H9 (cell line): ENCODE results near the gene INTS1. TPM values are rescaled to one million over a fixed set of nuclear protein-coding genes. Genes with fewer than 3 reads are reported as not detected.

Source experiments
- DNase-seq: peaks from one replicate; pipeline ENCODE4 v3.0.0-alpha.2; 2017
- H2AFZ ChIP-seq: one replicate; pipeline ENCODE4 v1.6.1; 2013; ENCODE audit warnings: mild to moderate bottlenecking, low read length, control low read depth, moderate library complexity
- H2AK5ac ChIP-seq: 2 replicates; pipeline ENCODE4 v1.6.1; 2013; ENCODE audit warnings: low read length, control low read depth, mixed read lengths; ENCODE audit not compliant: insufficient read length
- H2BK120ac ChIP-seq: one replicate; pipeline ENCODE4 v1.6.1; 2013; ENCODE audit warnings: low read depth, mild to moderate bottlenecking, low read length, control low read depth, inconsistent platforms; ENCODE audit not compliant: poor library complexity, severe bottlenecking
- H2BK12ac ChIP-seq: 2 replicates; pipeline ENCODE4 v1.6.1; 2013; ENCODE audit warnings: low read length, control low read depth, mixed read lengths, low read depth; ENCODE audit not compliant: insufficient read length
- H2BK15ac ChIP-seq: 2 replicates; pipeline ENCODE4 v1.6.1; 2013; ENCODE audit warnings: low read depth, low read length, control low read depth
- H2BK20ac ChIP-seq: one replicate; pipeline ENCODE4 v1.6.1; 2013; ENCODE audit warnings: low read depth, mild to moderate bottlenecking, low read length, control low read depth, inconsistent platforms; ENCODE audit not compliant: poor library complexity, severe bottlenecking
- H2BK5ac ChIP-seq: 2 replicates; pipeline ENCODE4 v1.6.1; 2013; ENCODE audit warnings: low read length, control low read depth, mixed read lengths; ENCODE audit not compliant: insufficient read length
- H3K14ac ChIP-seq: 2 replicates; pipeline ENCODE4 v1.6.1; 2013; ENCODE audit warnings: low read length, control low read depth; ENCODE audit not compliant: insufficient read depth
- H3K18ac ChIP-seq: 2 replicates; pipeline ENCODE4 v1.6.1; 2013; ENCODE audit warnings: low read depth, mild to moderate bottlenecking, mixed read lengths, low read length, control low read depth; ENCODE audit not compliant: insufficient read length
- H3K23ac ChIP-seq: 2 replicates; pipeline ENCODE4 v1.6.1; 2013; ENCODE audit warnings: low read length, control low read depth, mixed read lengths, low read depth; ENCODE audit not compliant: insufficient read length
- H3K23me2 ChIP-seq: 2 replicates; pipeline ENCODE4 v1.6.1; 2013; ENCODE audit warnings: low read depth, mild to moderate bottlenecking, mixed read lengths, low read length, control low read depth; ENCODE audit not compliant: insufficient read length, poor library complexity, severe bottlenecking
- H3K27ac ChIP-seq: 2 replicates; pipeline ENCODE4 v1.5.1; 2013; ENCODE audit warnings: low read length, control low read depth, mixed read lengths, low read depth; ENCODE audit not compliant: insufficient read length
- H3K27me3 ChIP-seq: 2 replicates; pipeline ENCODE4 v1.6.1; 2013; ENCODE audit warnings: low read length, control low read depth, inconsistent platforms; ENCODE audit not compliant: insufficient read depth
- H3K4ac ChIP-seq: 2 replicates; pipeline ENCODE4 v1.6.1; 2013; ENCODE audit warnings: low read depth, mild to moderate bottlenecking, control low read depth, inconsistent platforms, low read length, moderate library complexity
- H3K4me1 ChIP-seq: 2 replicates; pipeline ENCODE4 v1.6.1; 2013; ENCODE audit warnings: low read length, control low read depth, inconsistent platforms; ENCODE audit not compliant: insufficient read depth
- H3K4me2 ChIP-seq: 2 replicates; pipeline ENCODE4 v1.6.1; 2013; ENCODE audit warnings: low read length, control low read depth, mixed read lengths; ENCODE audit not compliant: insufficient read length, insufficient read depth
- H3K56ac ChIP-seq: 2 replicates; pipeline ENCODE4 v1.6.1; 2013; ENCODE audit warnings: low read depth, mild to moderate bottlenecking, mixed read lengths, low read length, control low read depth; ENCODE audit not compliant: insufficient read length
- H3K79me1 ChIP-seq: 2 replicates; pipeline ENCODE4 v1.6.1; 2013; ENCODE audit warnings: low read depth, mild to moderate bottlenecking, moderate library complexity, low read length, control low read depth, inconsistent platforms; ENCODE audit not compliant: insufficient read depth, poor library complexity, severe bottlenecking
- H3K79me2 ChIP-seq: 2 replicates; pipeline ENCODE4 v1.6.1; 2013; ENCODE audit warnings: low read length, control low read depth, inconsistent platforms; ENCODE audit not compliant: insufficient read depth
- H3K9ac ChIP-seq: 2 replicates; pipeline ENCODE4 v1.6.1; 2013; ENCODE audit warnings: low read length, control low read depth, mixed read lengths; ENCODE audit not compliant: insufficient read length; ENCODE audit errors: extremely low read depth
- H3K9me3 ChIP-seq: one replicate; pipeline ENCODE4 v1.6.1; 2013; ENCODE audit warnings: low read depth, low read length, inconsistent platforms; ENCODE audit not compliant: control insufficient read depth
- H3T11ph ChIP-seq: one replicate; pipeline ENCODE4 v1.6.1; 2013; ENCODE audit warnings: mild to moderate bottlenecking, low read length, control low read depth, inconsistent platforms
- H4K20me1 ChIP-seq: one replicate; pipeline ENCODE4 v1.6.1; 2013; ENCODE audit not compliant: control insufficient read depth, insufficient read length, insufficient read depth
- H4K5ac ChIP-seq: 2 replicates; pipeline ENCODE4 v1.6.1; 2013; ENCODE audit warnings: low read depth, mild to moderate bottlenecking, mixed read lengths, low read length, control low read depth; ENCODE audit not compliant: insufficient read length
- H4K8ac ChIP-seq: replicated peaks from 2 replicates; pipeline ENCODE4 v1.6.1; 2013; ENCODE audit warnings: low read length, control low read depth, mixed read lengths, low read depth; ENCODE audit not compliant: insufficient read length
- H4K91ac ChIP-seq: 2 replicates; pipeline ENCODE4 v1.6.1; 2013; ENCODE audit warnings: low read depth, mild to moderate bottlenecking, moderate library complexity, mixed read lengths, low read length, control low read depth; ENCODE audit not compliant: insufficient read length
- H3K27ac Mint-ChIP-seq, 3 experiments: 2 replicates in 2 of 3; 3 replicates in 1 of 3; pipeline ENCODE4 v1.8.0; 2020 to 2021; ENCODE audit warnings: mixed read lengths in 3 of 3, mild to moderate bottlenecking in 1 of 3, moderate library complexity in 1 of 3
- H3K27me3 Mint-ChIP-seq: 2 replicates; pipeline ENCODE4 v1.8.0; 2021; ENCODE audit warnings: low read depth, mild to moderate bottlenecking, moderate library complexity, mixed read lengths
- H3K36me3 Mint-ChIP-seq, 3 experiments: 2 replicates in 2 of 3; 3 replicates in 1 of 3; pipeline ENCODE4 v1.8.0; 2020 to 2021; ENCODE audit warnings: low read depth in 3 of 3, mixed read lengths in 3 of 3; ENCODE audit not compliant: insufficient read depth in 1 of 3
- H3K4me1 Mint-ChIP-seq, 2 experiments: 2 replicates each; pipeline ENCODE4 v1.8.0; 2020; ENCODE audit warnings: mixed read lengths in 2 of 2
- H3K4me3 Mint-ChIP-seq, 2 experiments: 2 replicates in 1 of 2; 3 replicates in 1 of 2; pipeline ENCODE4 v1.8.0; 2020 to 2021; ENCODE audit warnings: mild to moderate bottlenecking in 2 of 2, mixed read lengths in 2 of 2, moderate library complexity in 1 of 2
- H3K9me3 Mint-ChIP-seq, 2 experiments: 2 replicates in 1 of 2; 3 replicates in 1 of 2; pipeline ENCODE4 v1.8.0; 2020; ENCODE audit warnings: mild to moderate bottlenecking in 2 of 2, mixed read lengths in 2 of 2, moderate library complexity in 1 of 2
- CTCF ChIP-seq: fragments of 200-600 bp; sonication (generic); conservative IDR thresholded peaks from 3 replicates; pipeline ENCODE4 v1.8.0; 2021; ENCODE audit warnings: antibody characterized with exemption, mild to moderate bottlenecking
- WGBS: extraction: QIAGEN DNeasy Blood & Tissue Kit; methylation state at CpG from one replicate; pipeline ENCODE4 v1.1.7; 2013; ENCODE audit warnings: missing lambda C conversion rate, low lambda C conversion rate, mixed read lengths; ENCODE audit not compliant: insufficient read length; ENCODE audit errors: extremely low coverage; 5-methylcytosine and 5-hydroxymethylcytosine counted together
- total RNA-seq: library from RNA; stranded (reverse); gene quantifications from 2 replicates; pipeline ENCODE4 v1.2.1, GENCODE V29; 2021

Gene INTS1
- total RNA-seq, 1 experiment from 2014 or later, result 133 TPM

DNA sequence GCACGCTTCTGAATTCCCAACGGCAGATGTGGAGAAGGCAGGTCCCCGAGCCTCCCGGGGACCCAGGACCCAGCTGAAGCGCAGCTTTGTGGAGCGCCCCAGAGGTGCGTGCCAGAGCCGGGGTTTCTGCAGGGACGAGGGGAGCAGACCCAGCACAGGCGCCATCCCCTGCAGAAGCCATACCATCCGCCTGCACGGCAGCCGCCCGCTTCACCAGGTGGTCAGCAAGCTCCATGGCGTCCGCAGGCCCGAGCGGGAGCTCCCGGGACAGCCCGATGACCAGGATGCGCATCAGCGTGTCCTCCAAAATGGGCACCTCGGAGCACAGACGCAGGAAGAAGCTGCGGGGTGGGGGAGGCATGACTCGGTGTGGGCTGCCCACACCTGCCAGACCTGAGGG is 10.6 kb downstream of the INTS1 start:
- no peak overlapping the region for H4K91ac ChIP-seq
- no peaks in the 10 kb centered on the region for H3K79me1 ChIP-seq
- H3K4me1 ChIP-seq, result no peaks in the 10 kb centered on the region
- H3K9me3 ChIP-seq, result no peaks in the 10 kb centered on the region
- no peaks in the 10 kb centered on the region for H3K23me2 ChIP-seq
- H3K4me2 ChIP-seq, result no peak overlapping the region
- H3K36me3 Mint-ChIP-seq, result peaks cover 22 to 77% (median 66%) of the 10 kb centered on the region in 3 experiments; a peak in 6 of 7 replicates
- no peak overlapping the region for H2AFZ ChIP-seq
- no peak overlapping the region for H3K27ac Mint-ChIP-seq
- H3K27ac ChIP-seq, result no peak overlapping the region
- no peak overlapping the region for H4K5ac ChIP-seq
- no peak for TF ChIP-seq CTCF
- H3K56ac ChIP-seq, result no peak overlapping the region
- H2BK15ac ChIP-seq, result no peak overlapping the region
- H2AK5ac ChIP-seq, result no peak overlapping the region
- no peaks in the 10 kb centered on the region for H3K4me1 Mint-ChIP-seq
- H4K8ac ChIP-seq, result no peak overlapping the region
- WGBS, result no CpG with 5 or more reads among the region's 26 CpGs
- no peak overlapping the region for H3T11ph ChIP-seq
- peaks cover 3% of the 10 kb centered on the region for H4K20me1 ChIP-seq
- no peak overlapping the region for H2BK120ac ChIP-seq
- no peak overlapping the region for H2BK12ac ChIP-seq
- H3K79me2 ChIP-seq, result no peaks in the 10 kb centered on the region
- H3K18ac ChIP-seq, result no peak overlapping the region
- no peaks in the 10 kb centered on the region for H3K27me3 Mint-ChIP-seq
- H2BK5ac ChIP-seq, result no peak overlapping the region
- no peak overlapping the region for H3K4ac ChIP-seq
- no peaks in the 10 kb centered on the region for H3K27me3 ChIP-seq
- no peak overlapping the region for H3K9ac ChIP-seq
- H2BK20ac ChIP-seq, result no peak overlapping the region
- no peaks in the 10 kb centered on the region for H3K9me3 Mint-ChIP-seq
- no peak for DNase-seq
- H3K4me3 Mint-ChIP-seq, result no peak overlapping the region
- no peak overlapping the region for H3K14ac ChIP-seq
- no peak overlapping the region for H3K23ac ChIP-seq
